Right renal cortex interstitium (tissue), 3 donors: ENCODE data around the gene MYLK4. TPM values are rescaled to one million over a fixed set of nuclear protein-coding genes. Genes with fewer than 3 reads are reported as not detected.
"Not testable (repeated sequence)": the region's sequence is repeated elsewhere in the genome, so short reads cannot be mapped to it uniquely, and the experiment has no call there.

Experiments
- DNase-seq, 3 donors: peaks; one replicate each; pipeline ENCODE4 v3.0.0-alpha.2; 2013; ENCODE audit warnings: low read depth in 3 of 3, low spot score in 2 of 3
- polyA plus RNA-seq, 3 donors: library from polyadenylated mRNA; unstranded; fragments of 120-200 nt; gene quantifications; one replicate each; pipeline ENCODE4 v1.2.1, GENCODE V29; 2013; ENCODE audit not compliant: insufficient read length in 3 of 3

MYLK4 gene
- polyA plus RNA-seq, 3 donors = 0.96 to 1.7 (median 1.3) TPM

DNA sequence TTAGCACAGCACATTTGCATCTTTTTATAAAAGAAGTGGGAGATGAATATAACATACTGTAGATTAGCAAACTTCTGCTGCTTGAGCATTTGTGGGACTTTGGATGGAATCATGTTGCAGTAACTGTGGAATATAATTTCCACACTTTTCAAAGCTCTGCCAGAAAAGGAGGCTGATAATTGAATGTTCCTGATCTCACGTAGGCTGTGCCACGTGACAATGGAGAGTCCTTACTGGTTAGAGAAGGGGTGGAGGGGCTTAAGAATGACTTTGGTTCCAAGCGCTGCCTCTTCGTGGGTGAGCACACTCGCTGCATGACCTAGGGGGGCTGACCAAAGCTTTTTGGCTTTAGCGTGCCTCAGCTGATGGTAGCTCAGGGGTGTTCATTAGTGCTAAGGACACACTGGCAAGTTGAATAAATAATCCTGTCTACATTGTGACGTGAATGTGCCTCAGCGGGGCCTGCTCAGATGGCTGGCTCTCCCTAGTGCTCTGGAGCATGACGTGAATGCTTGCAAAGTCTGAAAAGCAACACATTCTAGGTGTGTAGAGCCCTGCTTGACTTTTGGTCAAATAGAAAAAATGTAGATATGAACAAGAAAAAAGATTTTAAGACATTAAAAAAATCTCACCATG, 29.5 kb upstream of the MYLK4 start:
- DNase-seq = no peak

DNA sequence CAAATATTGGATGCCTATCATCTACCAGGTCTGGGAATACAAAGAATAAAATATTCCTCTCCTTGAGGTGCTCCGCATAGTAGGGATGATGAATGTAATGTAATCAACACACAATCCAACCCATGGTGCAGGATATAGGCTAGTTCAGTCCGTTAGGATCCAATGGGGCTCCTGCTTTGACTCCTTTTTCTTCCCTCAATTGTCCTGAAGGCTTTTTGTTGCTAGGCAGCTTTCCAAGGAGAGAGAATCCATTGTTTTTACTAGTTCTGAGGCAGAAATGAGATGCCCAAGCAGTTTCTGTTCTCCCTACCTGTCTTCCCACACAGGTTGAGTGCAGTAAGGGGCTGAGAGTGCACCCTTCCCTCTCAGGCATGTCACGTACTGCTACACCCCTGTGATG, 26.5 kb upstream of the MYLK4 start:
- DNase-seq = no peak

DNA sequence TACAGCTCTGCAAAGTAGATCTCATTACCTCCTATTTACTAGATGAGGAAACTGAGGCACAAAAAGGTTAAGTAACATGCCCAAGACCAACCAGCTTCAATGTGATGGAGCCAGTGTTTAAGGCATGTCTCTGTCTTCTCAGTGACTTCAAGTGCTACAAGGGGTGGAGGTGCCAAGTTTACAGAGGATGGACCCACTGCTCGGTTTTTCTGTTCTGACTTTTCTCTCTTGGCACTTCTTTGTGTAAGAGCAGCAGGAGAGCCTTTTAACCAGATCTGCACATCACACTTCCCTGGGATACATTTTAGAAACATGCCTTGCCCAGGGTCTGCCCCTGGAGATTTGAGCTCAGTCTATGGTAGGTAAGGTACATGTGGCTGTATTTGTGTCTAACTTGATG, 24.3 kb upstream of the MYLK4 start:
- no peak for DNase-seq

DNA sequence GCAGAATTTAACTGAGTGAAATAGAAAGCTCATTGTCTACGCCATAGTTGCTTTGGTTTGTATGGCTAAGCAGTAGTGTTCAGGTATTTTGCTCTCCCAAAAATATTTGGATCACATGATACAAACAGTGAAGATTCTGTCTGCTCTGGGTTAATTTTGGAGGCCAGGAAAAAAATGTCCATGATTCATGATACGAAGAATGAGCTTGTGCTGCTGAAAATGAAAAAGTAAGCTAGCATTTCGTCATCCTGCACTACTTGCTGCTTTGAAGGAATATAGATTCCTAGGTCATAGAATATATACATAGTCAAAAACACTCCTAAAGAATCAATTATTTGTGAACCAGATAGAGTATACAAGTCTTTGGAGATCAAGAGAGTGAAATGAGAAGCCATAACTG, 22.7 kb upstream of the MYLK4 start:
- no peak for DNase-seq

DNA sequence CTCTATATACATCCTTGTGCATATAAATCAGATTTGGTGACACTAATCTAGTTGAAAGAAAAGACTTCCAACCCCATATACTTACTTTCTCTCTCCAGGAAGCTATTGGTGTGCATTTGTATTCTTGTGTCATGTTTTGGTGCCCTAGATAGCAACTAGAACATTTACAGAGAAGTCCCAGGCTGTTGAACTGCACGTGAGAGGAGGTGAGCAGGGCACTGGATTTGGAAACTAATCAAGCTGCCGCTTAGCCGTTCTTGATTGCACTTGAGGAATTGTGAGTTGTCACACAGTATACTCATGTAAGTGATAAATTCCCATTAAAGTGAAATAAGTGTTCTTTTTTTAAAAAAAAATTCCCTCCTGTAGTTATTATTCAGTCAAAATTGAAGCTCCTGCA, 22.1 kb upstream of the MYLK4 start:
- no peak for DNase-seq

DNA sequence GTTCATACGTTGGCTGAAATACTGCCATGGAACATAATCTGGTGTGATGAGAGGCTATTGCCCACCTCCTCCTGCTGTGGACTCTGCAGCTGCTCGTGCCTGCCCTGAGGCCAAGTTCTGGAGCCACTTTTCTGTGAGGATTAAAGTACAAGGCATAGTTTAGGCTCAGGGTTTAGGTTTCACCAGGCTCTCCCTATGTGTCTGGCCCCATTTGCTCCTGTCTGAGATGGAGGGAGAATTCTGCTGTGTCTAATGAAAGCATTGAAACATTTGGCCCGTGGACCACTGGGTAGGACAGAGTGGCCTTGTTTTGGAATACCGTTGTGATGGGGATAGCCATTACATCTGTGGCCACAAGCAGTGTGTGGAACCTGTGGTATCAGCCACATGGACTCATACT, 20.4 kb upstream of the MYLK4 start:
- no peak for DNase-seq

DNA sequence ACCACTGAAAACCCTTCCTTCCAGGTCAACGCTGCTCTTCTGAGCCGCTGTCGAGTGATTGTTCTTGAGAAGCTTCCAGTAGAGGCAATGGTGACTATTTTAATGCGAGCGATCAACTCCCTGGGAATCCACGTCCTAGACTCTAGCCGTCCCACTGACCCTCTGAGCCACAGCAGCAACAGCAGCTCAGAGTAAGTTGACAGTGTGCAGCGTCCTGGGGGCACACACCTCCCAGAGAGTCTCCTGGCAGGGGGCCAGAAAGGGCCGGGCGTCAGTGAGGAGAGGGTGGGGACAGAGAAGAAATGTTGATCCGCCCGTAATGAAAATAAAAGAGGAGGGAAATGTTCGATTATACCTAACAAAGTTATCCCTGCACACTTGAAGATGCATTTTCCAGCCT, 19.4 kb upstream of the MYLK4 start:
- no peak for DNase-seq

DNA sequence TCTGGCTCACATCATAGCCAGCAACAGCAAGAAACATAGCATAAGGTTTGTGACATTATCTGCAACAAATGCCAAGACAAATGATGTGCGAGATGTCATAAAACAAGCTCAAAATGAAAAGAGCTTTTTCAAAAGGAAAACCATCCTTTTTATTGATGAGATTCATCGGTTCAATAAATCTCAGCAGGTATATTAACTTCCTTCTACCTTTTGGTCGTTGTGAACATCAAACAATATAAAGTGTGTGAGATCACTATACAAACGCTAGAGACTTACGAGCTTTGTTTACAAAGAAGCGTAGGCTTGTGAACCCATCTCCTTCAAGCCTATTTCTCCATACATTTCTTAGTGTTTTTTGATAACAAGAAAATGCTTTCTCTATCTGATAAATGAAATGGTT, 18.0 kb upstream of the MYLK4 start:
- no peak for DNase-seq

DNA sequence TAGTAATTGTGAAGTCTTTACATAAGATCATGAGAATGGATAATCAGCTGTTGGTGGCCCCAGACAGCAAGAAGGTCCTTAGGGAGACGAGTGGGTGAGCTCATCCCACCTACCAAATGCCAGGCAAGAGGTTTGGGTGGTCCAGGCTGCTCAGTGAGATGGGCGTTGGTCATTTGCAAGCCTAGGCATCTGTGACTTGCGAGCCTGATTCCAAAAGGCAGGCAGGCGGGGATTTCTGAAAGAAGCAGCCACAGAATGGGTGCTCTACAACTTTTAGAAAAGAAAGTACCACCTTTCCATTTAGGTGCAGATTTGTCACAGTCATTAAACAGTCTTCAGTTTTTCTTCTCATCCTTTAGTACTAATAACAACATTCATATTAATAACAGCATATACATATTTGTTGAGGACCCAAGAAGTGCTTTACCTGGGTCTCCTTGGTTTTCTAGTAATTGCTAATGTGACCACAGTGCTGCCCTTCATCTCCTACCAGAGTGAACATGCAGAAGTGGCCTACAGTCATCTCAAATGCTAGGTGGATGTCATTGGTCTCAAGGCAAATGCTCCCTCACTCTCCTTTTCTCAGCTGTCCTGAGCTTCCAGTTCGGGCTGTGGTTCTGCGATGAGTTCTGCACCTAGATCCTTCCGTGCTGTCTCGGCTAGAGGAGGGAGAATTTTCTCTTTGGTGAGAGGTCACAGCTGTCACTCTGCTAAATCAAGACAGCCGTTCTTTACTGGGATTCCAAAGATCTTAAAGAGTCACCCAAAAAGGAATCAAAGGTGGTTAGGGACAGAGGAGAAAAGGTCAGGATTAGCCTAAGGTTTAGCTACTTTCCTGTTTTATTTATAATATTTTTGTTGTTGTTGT, 17.2 kb upstream of the MYLK4 start:
- no peak for DNase-seq

DNA sequence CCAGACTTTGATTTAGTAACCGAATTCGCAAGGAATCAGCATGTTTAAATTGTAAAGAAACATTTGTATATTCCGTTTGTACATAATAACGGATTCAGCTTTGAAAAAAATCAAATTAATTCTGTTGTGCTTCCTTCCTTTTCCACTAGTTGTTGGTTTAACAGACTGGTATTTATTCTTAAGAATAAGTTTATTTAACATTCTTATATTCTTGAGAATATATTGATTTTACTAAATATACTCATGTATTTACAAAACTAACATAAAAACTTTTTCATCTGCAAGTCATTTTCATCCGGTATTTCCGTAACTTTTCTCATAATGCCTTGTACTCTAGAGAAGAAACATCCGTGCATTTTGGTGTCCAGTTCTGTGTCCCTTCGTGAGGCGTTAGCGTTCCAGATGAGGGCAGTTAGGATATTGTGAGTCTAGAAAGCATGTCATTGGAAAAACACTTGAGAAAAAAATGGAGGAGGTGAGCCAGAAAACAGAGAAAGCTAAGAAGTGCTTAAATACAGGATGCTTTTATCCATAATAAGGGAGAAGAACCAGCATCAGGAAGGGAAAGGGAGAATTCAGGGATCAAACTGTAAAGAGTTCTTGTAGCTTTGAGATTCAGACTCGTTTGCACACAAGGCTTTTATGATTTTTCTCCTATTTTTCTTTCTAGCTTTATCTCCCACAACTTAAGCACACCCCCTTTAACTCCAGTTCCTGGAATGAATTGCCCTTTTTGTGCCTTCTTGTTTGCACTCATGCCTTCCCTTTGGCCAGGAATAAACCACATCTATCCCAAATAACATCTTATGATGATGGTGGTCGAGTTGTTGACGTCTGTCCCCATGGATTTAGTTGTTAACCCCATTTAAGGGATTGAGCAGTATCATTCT, 16.3 kb upstream of the MYLK4 start:
- no peak for DNase-seq

DNA sequence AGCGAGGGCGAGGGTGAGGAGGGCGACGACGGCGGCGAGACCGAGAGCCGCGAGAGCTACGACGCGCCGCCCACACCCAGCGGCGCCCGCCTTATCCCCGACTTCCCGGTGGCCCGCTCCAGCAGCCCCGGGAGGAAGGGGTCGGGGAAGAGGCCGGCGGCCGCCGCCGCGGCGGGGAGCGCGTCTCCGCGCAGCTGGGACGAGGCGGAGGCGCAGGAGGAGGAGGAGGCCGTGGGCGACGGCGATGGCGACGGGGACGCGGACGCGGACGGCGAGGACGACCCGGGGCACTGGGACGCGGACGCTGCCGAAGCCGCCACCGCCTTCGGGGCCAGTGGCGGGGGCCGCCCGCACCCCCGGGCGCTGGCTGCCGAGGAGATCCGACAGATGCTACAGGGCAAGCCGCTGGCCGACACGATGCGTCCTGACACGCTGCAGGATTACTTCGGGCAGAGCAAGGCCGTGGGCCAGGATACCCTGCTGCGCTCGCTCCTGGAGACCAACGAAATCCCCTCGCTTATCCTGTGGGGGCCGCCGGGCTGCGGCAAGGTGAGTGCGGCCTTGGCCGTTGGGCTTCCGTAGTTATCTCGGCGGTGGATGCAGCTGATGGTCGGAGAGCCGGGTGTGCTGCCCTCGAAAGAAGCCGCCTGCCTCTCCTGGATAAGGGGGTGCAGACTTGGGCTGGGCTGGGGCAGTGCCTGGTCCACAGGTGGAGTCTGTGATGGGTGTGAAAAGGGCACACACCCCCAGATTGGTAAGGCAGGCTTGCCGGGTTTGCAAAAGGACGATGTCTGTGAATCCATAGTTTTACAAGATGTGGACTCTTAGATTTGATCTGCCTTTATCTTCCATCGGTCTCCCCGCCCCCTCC, 15.4 kb upstream of the MYLK4 start:
- no peak for DNase-seq

DNA sequence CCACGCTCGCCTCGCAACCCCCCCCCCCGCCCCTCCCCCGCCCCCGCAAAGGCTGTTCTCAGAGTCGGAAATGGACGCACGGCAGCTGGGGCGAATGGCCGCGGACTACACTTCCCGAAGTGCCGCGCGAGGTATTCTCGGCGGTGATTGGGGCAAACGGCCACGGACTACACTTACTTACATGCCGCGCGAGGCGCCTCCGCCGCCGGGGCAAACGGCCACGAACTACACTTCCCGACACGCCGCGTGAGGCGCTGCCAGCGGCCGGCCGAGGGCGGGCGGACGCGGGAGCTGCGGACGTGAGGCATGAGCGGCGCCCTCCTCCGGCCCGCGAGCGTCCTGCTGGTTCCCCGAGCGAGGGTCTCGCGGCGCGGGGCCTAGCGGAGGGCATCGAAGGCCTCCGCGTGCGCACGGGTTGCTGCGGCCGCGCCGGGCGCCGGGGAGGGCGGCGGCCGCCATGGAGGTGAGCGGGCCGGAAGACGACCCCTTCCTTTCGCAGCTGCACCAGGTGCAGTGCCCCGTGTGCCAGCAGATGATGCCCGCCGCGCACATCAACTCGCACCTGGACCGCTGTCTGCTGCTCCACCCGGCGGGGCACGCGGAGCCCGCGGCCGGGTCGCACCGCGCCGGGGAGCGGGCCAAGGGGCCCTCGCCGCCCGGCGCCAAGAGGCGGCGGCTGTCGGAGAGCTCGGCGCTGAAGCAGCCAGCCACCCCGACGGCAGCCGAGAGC, 14.6 kb upstream of the MYLK4 start, which contains the start of gene WRNIP1:
TSS of gene WRNIP1 (plus strand) at position 228 of the 730 bp plus-strand sequence. CDS start at position 458, 230 bp downstream.
- peak; percentile 88 to 97 (median 96) for DNase-seq

DNA sequence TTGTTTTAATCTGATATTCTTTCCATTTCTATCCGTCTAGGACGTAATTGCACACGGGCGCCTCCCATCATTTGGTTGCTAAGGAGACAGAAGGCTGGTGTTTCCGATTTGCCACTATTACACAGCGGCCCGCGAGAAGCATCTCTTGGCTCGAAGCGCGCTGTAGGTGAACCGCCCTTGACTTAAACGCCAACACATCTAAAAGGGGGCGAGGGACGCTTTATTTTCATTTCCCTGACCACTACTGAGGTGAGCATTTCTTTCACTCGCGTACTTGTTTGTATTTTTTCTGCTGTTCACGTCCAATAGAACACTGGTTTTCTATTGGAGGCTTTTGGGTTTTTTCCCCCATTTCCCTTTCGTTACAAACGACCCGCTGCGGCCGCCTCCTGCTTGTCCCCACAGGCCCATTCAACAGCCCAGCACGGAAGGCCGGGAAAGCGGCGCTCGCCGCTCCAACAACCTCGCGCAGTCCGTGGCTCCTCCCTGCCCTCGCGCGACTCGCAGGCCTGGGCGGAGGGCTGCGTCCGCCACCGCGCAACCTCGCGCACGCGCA, 14.0 kb upstream of the MYLK4 start:
- peak in 1 of 3 donors; percentile 50 for DNase-seq

DNA sequence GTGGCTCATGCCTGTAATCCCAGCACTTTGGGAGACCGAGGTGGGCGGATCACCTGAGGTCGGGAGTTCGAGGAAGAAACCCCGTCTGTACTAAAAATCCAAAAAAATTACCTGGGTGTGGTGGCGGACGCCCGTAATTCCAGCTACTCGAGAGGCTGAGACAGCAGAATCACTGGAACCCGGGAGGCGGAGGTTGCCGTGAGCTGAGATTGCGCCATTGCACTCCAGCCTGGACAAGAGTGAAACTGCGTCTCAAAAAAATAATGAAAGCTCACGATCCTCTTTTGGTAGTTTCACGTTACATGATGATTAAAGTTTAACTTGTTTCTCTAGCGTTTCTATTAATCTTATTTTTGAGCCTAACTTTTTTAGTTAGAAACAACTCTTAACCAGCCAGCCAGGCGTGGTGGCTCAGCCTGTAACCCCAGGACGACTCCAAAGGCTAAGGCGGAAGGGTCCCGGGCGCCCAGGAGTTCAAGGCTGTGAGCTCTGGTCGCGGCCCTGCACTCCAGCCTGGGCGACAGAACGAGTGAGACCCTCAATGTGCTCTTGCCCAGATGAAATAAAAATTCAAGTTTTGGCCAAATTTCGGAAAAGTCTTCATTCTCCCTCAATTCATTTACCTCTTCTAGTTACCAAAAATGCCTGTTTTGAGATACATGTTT, 13.3 kb upstream of the MYLK4 start:
- no peak for DNase-seq

DNA sequence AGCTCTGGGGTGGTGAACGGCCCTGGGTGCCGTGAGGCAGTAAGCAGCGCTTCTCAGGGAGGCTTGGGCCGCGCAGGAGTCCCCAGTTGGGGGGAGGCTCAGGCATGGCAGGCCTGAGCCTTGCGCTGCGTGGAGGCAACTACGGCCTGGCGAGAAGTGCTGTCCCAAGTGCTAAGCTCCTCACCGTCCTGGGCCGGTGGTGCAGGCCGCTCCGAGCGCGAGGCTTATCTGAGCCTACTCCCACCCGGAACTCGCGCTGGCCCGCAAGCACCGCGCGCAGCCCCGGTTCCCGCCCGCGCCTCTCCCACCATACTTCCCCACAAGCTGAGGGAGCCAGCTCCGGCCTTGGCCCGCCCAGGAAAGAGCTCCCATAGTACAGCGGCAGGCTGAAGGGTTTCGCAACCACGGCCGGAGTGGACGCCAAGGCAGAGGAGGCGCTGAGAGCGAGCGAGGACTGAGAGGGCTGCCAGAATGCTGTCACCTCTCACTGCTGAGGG, 12.7 kb upstream of the MYLK4 start:
- DNase-seq = no peak

DNA sequence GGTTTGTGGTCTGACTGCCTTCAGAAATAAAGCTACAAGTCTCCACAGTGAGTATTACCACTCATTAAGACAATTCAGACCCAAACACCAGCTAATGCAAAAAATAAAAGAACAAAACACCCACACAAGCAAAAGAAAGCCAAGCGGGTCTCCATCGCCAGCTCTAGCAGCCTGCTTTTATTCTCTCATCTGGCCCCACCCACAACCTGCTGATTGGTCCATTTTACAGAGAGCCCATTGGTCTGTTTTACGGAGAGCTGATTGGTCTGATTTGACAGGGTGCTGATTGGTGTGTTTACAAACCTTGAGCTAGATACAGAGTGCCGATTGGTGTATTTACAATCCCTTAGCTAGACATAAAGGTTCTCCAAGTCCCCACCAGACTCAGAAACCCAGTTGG, 12.1 kb upstream of the MYLK4 start:
- not testable (repeated sequence) for DNase-seq

DNA sequence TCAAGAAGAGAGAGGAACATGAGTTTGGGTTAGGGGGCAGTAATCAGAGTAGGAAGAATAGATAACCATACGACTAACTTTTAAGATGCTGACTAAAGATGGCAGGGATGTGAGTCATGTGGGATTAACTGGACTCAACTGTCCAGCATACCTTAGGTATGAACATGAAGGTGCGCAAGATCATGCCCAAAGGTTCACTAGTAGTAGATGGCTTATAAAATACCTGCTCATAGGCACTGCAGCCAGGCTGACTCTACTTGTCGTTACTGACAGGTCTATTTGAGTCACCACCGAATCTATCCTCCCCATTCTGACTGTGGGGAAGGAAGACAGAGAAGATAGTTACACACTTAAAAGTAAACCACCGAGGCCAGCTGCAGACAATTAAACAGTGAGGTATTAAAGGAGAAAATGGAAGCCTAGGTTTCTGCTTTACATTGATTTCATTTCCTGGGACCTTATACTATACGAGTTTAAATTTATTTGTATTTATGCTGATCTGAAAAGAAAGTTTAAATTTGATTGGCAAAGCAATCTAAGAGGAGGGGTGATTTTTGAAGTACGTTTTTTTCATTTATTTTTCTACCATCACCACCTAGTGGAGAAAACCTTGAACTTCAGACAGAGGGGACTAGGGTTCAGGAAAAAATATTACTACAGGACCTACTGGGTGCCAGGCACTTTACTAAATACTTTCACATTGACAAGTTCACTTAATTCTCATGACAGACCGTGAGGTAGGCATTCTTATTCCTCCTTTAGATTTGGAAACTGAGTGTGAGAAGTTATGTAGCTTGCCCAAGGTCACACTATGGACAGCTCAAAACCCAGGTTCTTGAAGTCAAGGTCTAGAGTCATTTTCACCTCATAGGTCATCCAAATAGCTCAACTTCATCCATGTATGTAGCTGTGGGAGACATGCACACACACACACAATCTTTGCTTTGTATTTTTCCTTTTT, 10.4 kb upstream of the MYLK4 start:
- DNase-seq = no peak
